Activated T-helper 1 cell treated with anti-CD3 and anti-CD28 coated beads, Interleukin-12 subunit alpha, Interleukin-12 subunit beta, Interleukin-2, Interleukin-4 antibody, amounts not matched to agents 30 ng/mL and 10 ng/mL and 1 ng/mL, durations not matched to agents 14 hours and 24 hours and 36 hours (primary cell): Measurements from ENCODE around the gene BORCS5. TPM values are rescaled to one million over a fixed set of nuclear protein-coding genes. Genes with fewer than 3 reads are reported as not detected.

Source experiments
- DNase-seq: peaks from one replicate; pipeline ENCODE4 v3.0.0; 2021; ENCODE audit warnings: low spot score
- H3K27ac Mint-ChIP-seq: one replicate; pipeline ENCODE4 v1.8.0; 2021; ENCODE audit warnings: mild to moderate bottlenecking, mixed read lengths
- H3K27me3 Mint-ChIP-seq: one replicate; pipeline ENCODE4 v1.8.0; 2022; ENCODE audit warnings: mild to moderate bottlenecking, moderate library complexity, mixed read lengths; ENCODE audit not compliant: insufficient read depth
- H3K36me3 Mint-ChIP-seq: one replicate; pipeline ENCODE4 v1.8.0; 2021; ENCODE audit warnings: low read depth, mixed read lengths
- H3K4me1 Mint-ChIP-seq: one replicate; pipeline ENCODE4 v1.8.0; 2021; ENCODE audit warnings: low read depth, mixed read lengths
- H3K4me3 Mint-ChIP-seq: one replicate; pipeline ENCODE4 v1.8.0; 2021; ENCODE audit warnings: mild to moderate bottlenecking, moderate library complexity, mixed read lengths
- H3K9me3 Mint-ChIP-seq: one replicate; pipeline ENCODE4 v1.8.0; 2021; ENCODE audit warnings: mixed read lengths
- intact Hi-C: fragments of 100-400 bp; cut with micrococcal nuclease; formaldehyde crosslinking; loops from one replicate; pipeline ENCODE4 v1.15.1; 2024
- total RNA-seq: library from RNA; stranded (reverse); gene quantifications from 2 replicates; pipeline ENCODE4 v1.2.3, GENCODE V29; 2022

BORCS5 gene
- total RNA-seq, 1 donor from 2014 or later = 39.6 TPM

DNA sequence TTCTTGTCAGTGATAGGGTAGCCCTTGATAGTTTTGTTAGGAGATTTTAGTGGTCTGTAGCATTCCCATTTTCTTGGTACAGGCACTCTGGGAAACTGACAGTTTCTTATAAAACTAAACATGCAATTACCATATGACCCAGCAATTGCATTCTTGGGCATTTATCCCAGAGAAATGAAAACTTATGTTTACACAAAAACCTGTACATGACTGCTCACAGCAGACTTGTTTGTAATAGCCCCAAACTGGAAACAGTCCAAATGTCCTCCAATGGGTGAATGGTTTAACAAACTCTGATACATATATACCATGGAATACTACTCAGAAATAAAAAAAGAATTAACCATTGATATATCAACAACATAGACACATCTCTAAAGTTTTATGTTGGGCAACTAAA lies 75.5 kb downstream of the BORCS5 start:
- peaks cover 16% of the 10 kb centered on the region for H3K36me3 Mint-ChIP-seq
- intact Hi-C loops = loop anchor here (5.0 kb wide), 1 partner anchor 35 kb away; no protein-coding TSS in a partner anchor
- no peaks in the 10 kb centered on the region for H3K27me3 Mint-ChIP-seq

DNA sequence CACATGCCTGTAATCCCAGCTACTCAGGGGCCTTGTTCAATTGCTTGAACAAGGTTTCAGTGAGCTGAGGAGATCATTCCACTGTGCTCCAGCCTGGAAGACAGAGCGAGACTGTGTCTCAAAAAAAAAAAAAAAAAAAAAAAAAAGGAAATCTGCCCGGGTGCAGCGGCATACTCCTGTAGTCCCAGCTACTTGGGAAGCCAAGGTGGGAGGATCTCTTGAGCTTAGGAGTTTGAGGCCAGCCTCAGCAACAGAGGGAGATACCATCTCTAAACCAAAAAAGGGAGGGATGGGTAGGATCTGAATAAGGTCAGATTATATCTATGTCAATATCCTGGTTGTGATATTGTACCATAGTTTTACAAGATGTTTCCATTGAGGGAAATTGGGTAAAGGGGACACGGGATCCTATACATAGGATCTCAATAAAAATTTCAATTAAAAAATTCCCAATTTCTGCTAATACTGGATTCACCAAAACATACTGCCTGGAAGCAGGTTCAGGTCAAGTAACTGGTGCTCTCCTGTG lies 76.4 kb downstream of the BORCS5 start:
- H3K36me3 Mint-ChIP-seq = peaks cover 21% of the 10 kb centered on the region
- intact Hi-C loops = loop anchor here (5.0 kb wide), 1 partner anchor 36 kb away; no protein-coding TSS in a partner anchor
- peaks cover 40% of the 10 kb centered on the region for H3K4me1 Mint-ChIP-seq
- no peak overlapping the region for H3K4me3 Mint-ChIP-seq
- no peak overlapping the region for H3K27ac Mint-ChIP-seq
- H3K9me3 Mint-ChIP-seq = peaks cover 10% of the 10 kb centered on the region
- H3K27me3 Mint-ChIP-seq = no peaks in the 10 kb centered on the region
- DNase-seq = no peak

More for the DNA sequence above, 75.5 kb downstream of the BORCS5 start:
- Mint-ChIP-seq H3K9me3 (peaks cover 8% of the 10 kb centered on the region), H3K4me1 (peaks cover 48% of the 10 kb centered on the region), H3K27ac (no peak overlapping the region), H3K4me3 (no peak overlapping the region)
- DNase-seq = no peak

DNA sequence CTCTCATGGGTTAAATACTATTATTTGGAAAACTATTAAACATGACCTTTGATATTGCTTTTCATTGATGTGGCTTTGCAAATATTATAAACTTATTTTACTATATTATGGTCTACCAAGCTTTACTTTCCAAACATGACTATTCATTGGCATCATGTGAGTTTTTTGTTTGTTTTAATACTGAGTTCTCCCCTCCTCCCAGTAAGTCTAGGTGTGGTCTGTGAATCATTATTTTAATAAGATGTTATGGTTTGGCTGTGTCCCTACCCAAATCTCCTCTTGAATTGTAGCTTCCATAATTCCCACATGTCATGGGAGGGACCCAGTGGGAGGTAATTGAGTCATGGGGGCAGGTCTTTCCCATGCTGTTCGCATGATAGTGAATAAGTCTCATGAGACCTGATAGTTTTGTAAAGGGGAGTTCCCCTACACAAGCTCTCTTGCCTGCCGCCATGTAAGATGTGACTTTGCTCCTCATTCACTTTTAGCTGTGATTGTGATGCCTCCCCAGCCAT lies 80.0 kb downstream of the BORCS5 start:
- Mint-ChIP-seq H3K27me3 (no peaks in the 10 kb centered on the region), H3K27ac (no peak overlapping the region), H3K9me3 (peaks cover 10% of the 10 kb centered on the region), H3K4me3 (no peak overlapping the region), H3K36me3 (peaks cover 32% of the 10 kb centered on the region), H3K4me1 (peaks cover 52% of the 10 kb centered on the region)
- intact Hi-C loops = no loop called here
- no peak for DNase-seq

DNA sequence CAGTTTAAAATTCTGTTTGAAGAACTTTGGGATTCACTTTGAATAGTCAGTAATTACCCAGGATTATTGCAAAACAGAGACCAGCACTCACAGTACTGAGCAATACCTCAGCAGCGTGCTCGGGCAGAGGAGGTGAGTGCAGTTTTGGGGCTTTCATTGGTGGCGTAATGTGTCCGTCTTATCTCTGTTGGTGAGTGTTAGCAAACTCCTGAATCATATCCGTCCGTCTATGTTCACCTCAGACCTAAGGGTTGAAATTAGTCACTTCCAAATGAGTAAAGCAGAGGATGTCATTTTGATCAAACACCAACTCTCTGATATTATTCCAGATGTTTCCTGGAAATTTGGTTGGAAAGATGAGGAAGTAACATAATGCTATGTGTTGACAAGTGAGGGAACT lies 82.8 kb downstream of the BORCS5 start:
- Mint-ChIP-seq H3K4me3 (no peak overlapping the region), H3K36me3 (peaks cover 32% of the 10 kb centered on the region), H3K27me3 (no peaks in the 10 kb centered on the region), H3K27ac (peak overlapping the region; percentile 95), H3K4me1 (peaks cover 68% of the 10 kb centered on the region), H3K9me3 (peaks cover 10% of the 10 kb centered on the region)
- intact Hi-C loops = loop anchor here (1.0 kb wide), 1 partner anchor 59 kb away; no protein-coding TSS in a partner anchor
- DNase-seq = peak; percentile 49

DNA sequence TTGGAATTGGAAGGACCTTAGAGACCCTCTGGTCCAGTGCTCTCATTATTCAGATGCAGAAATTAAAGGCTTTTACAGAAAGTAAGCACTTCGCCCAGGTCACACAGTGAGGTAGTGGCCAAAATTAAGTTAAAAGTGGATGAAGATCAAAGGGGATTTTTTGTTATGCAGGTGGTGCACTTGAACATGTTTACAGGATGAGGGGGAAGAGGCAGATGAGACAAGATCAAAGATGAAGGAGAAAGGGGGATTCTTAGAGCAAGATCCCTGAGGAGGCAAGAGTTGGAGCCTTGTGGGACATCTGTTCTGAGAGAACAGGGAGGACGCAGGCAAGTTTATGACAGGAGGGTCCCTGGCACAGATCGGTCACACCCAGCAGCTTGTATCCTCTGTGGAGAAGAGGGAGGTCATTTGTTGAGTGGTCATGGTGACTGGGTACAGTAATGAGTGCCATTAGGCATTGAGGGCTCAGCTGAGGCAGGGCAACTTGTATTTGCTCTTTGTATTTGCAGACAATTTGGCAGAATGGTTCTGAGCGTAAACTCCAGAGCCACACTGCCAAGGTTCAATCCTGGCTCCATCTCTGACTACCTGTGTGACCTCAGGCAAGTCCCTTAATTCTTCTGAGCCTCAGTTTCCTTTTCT lies 84.0 kb downstream of the BORCS5 start:
- Mint-ChIP-seq H3K36me3 (peaks cover 28% of the 10 kb centered on the region), H3K4me1 (peaks cover 68% of the 10 kb centered on the region), H3K4me3 (peak overlapping the region; percentile 54), H3K27ac (peak overlapping the region; percentile 95), H3K27me3 (no peaks in the 10 kb centered on the region), H3K9me3 (peaks cover 10% of the 10 kb centered on the region)
- no peak for DNase-seq
- intact Hi-C loops = no loop called here

DNA sequence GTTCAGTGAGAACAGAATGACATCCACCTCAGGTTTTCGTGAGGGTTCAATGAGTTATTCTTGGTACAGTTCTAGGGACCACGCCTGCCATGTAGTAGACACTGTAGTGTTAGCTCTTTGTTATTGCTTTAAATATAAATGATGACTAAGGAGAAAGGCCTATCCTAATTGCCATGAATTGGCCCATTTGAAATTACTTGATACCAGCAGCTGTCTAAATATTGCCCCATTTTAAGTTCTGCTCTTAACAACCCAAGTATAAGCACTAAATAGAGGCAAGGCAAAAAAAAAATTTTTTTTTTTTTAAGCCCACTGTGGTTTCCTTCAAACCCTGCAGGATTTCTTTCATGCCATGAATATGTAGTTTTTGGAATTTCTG lies 84.5 kb downstream of the BORCS5 start:
- no peaks in the 10 kb centered on the region for H3K27me3 Mint-ChIP-seq
- H3K36me3 Mint-ChIP-seq = peaks cover 24% of the 10 kb centered on the region
- peak overlapping the region; percentile 95 for H3K27ac Mint-ChIP-seq
- peaks cover 10% of the 10 kb centered on the region for H3K9me3 Mint-ChIP-seq
- peaks cover 68% of the 10 kb centered on the region for H3K4me1 Mint-ChIP-seq
- peak overlapping the region; percentile 34 for H3K4me3 Mint-ChIP-seq
- intact Hi-C loops = no loop called here
- DNase-seq = no peak

DNA sequence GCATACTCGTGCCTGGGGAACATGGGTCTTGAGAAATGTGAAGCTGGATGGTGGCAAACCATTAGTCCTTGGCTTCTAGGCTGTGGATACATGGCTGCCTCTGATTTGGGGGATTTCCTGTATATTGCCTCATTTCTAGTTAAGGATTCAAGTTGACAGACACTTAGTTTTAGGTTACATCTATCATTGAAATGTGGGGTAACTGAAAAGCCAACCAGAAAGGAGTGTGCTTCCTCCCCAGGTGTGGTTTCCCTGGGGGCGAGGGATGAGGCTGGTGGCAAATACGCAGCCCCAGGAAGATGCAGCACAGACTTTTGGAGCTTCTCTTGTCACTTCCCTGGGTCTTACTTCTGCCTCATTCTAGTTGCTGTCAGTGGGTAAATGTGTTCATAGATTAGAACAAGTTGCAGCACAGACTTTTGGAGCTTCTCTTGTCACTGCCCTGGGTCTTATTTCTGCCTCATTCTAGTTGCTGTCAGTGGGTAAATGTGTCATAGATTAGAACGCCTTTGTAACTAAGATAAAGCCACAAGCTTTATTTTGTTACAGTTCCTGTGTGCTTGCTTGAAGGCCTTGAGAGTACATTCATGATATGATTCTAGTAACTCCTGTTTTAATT lies 85.1 kb downstream of the BORCS5 start:
- Mint-ChIP-seq H3K27me3 (no peaks in the 10 kb centered on the region), H3K4me1 (peaks cover 72% of the 10 kb centered on the region), H3K36me3 (peaks cover 20% of the 10 kb centered on the region), H3K4me3 (peak overlapping the region; percentile 34), H3K9me3 (peaks cover 7% of the 10 kb centered on the region), H3K27ac (peak overlapping the region; percentile 95)
- intact Hi-C loops = loop anchor here (1.0 to 2.0 kb wide), 9 partner anchors 11 to 141 kb away; partner anchors contain the start of gene DUSP16
- peak; percentile 56 for DNase-seq

DNA sequence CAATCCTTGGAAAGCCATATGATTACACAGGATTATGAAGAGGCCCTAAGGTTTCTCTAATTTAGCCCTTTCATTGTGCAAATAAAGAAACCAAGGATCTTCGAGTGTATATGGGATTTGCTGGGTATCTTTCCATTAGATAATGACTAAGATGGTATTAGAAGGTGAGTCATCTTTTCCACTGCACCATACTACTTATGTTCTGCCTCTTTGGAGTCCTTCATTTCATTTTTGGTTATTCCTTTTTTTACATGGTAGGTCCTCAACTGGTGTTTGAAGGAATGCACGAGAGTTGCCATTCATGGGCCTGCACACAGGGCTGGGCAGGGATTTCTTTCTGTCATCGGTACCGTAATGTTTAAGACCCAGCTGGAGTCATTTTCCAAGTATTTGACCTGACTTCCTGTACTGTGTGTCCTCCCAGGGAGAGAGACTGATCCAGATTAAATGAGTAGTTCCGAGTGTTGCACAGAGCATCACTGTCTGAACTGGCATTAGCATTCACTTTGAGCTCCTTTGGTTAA lies 85.7 kb downstream of the BORCS5 start:
- Mint-ChIP-seq H3K36me3 (peaks cover 17% of the 10 kb centered on the region), H3K27me3 (no peaks in the 10 kb centered on the region), H3K4me1 (peaks cover 74% of the 10 kb centered on the region), H3K9me3 (peaks cover under 1% of the 10 kb centered on the region), H3K4me3 (peak overlapping the region; percentile 34), H3K27ac (peak overlapping the region; percentile 95)
- intact Hi-C loops = loop anchor here (1.0 to 2.0 kb wide), 9 partner anchors 11 to 141 kb away; partner anchors contain the start of gene DUSP16
- DNase-seq = no peak

DNA sequence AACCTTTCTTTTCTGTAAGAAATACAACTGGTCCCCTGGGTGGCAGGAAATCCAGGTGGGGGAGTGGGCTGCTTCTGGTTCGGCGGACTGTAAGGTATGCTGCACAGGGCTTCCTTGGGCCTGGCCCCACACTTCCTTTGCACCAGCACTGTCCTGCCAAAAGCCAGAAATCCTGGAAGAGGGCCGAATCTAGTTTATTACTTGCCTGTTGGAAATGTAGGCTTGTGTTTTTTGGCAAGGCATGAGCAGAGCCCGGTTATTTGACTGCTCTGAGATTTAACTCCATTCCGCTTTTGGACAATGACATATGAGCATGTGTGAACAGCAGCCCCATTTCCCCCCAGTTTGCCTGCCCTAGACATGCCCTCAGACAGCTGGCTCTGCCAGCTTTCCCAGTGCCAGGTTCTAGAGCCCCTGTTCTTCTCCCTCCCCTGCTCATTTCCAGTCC lies 86.6 kb downstream of the BORCS5 start:
- Mint-ChIP-seq H3K36me3 (peaks cover 13% of the 10 kb centered on the region), H3K27me3 (no peaks in the 10 kb centered on the region), H3K4me1 (peaks cover 74% of the 10 kb centered on the region), H3K27ac (peak overlapping the region; percentile 95), H3K4me3 (no peak overlapping the region), H3K9me3 (no peaks in the 10 kb centered on the region)
- DNase-seq = no peak
- intact Hi-C loops = loop anchor here (2.0 kb wide), 1 partner anchor 67 kb away; no protein-coding TSS in a partner anchor

DNA sequence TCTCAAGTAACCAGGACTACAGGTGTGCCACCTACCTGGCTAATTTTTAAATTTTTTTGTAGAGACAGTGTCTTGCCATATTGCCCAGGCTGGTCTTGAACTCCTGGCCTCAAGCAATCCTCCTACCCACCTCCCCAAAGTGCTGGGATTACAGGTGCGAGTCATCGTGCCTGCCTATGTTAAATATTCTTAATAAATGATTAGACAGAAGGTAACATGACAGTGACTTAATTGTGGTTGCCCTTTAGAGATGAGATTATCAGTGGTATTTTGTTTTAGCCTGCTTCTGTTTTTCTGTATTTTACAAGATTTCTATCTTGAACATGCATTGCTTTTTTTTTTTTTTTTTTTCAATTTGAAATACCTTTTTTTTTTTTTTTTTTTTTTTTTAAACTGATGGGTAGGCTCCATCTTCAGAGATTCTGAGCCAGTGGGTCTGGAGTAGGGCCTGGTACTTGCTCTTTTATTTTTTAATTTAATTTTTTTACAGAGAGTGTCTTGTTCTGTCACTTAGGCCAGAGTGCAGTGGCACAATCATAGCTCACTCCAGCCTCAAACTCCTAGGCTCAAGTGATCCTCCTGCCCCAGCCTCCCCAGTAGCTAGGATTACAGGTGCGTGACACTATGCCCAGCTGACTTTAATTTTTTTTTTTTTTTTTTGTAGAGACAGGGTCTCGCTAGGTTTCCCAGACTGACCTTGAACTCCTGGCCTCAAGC lies 88.4 kb downstream of the BORCS5 start:
- Mint-ChIP-seq H3K4me3 (no peak overlapping the region), H3K27me3 (no peaks in the 10 kb centered on the region), H3K36me3 (peaks cover 10% of the 10 kb centered on the region), H3K4me1 (peaks cover 57% of the 10 kb centered on the region), H3K27ac (no peak overlapping the region), H3K9me3 (no peaks in the 10 kb centered on the region)
- DNase-seq = no peak
- intact Hi-C loops = no loop called here

DNA sequence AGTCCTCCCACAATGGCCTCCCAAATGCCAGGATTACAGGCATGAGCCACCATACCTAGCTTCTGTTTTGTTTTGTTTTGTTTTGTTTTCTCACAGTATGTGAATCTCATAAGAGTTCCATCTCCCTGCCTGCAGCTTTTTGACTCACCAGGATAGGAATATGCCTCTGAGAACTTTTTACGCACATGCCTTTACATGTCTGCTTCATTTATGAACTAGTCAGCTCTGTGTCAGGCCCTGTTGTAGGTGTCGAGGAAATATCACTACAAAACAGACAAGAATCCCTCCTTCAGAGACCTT lies 89.0 kb downstream of the BORCS5 start:
- no peaks in the 10 kb centered on the region for H3K27me3 Mint-ChIP-seq
- intact Hi-C loops = no loop called here
- H3K4me3 Mint-ChIP-seq = no peak overlapping the region
- H3K9me3 Mint-ChIP-seq = no peaks in the 10 kb centered on the region
- DNase-seq = no peak
- H3K27ac Mint-ChIP-seq = peak overlapping the region; percentile 2
- peaks cover 52% of the 10 kb centered on the region for H3K4me1 Mint-ChIP-seq
- H3K36me3 Mint-ChIP-seq = peaks cover 8% of the 10 kb centered on the region

DNA sequence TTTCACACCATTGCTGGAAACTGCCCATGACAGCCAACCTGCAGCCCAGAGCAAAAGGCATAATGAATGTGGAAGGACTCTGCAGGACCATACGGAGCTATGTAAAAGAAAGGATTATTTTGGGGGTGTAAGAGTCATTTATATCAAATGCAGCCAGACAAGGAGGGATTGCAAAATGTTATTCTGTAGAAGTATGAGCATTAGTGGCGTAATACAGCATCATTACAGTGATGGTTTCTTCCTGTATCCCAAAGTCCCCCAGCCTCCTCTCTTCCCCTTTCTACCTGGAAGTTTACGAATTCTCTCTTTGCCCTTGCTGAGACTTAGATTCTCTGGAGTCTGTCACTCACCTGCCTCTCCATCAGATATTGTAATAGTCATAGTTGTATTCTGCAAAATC lies 89.9 kb downstream of the BORCS5 start:
- Mint-ChIP-seq H3K36me3 (peaks cover 10% of the 10 kb centered on the region), H3K4me3 (no peak overlapping the region), H3K4me1 (peaks cover 42% of the 10 kb centered on the region), H3K9me3 (no peaks in the 10 kb centered on the region), H3K27ac (no peak overlapping the region), H3K27me3 (no peaks in the 10 kb centered on the region)
- intact Hi-C loops = no loop called here
- DNase-seq = no peak
